Measurements from ENCODE around the gene PEX5L. TPM values are rescaled to one million over a fixed set of nuclear protein-coding genes. Genes with fewer than 3 reads are reported as not detected.

Gene PEX5L
- polyA plus RNA-seq, 1 of the 3 experiments (the other 2 are of a cell fraction), result not detected

DNA sequence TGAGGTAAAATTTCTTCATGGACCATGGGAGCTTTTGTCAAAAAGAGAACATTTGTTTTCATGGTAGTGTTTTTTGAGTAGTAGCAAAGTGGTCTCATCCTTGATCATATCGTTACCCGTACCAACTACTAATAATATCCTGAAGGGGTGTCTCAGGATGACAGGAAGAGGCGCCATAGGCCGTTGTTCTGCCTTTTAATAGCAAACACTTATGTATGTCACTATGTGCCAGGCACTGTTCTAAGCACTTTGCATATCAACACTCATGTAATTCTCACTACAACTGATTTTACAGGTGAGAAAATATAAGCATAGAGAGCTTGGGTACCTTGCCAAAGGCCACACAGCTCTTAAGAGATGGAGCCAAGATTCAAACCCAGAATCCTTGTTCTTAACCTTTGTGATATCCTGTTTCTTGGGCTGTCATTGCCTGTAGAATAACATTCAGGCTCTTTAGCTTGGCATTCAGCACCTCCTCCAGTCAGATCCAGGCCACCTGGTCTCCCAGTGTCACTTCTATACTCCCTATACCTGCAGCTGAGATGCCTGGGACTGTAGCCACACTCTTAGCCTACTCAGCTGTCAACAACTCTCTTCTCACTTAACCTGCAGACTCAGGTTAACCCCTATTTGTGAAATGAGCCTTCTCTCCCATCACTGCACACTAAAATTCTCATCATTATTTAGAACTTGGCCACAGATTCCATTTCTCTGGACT, 270.2 kb downstream of the PEX5L start:
- no peak for DNase-seq
- H3K9me3 ChIP-seq, result no peaks in the 10 kb centered on the region
- H2AFZ ChIP-seq (ENCODE audit: low read depth), result no peak overlapping the region
- H3K9ac ChIP-seq, result no peak overlapping the region
- no peaks in the 10 kb centered on the region for H3K27me3 ChIP-seq (ENCODE audit: insufficient read depth)
- H3K4me2 ChIP-seq, result no peak overlapping the region
- no peak overlapping the region for H3K27ac ChIP-seq (ENCODE audit: low read depth in 2 of 2, low read length in 1 of 2)
- peaks cover 16% of the 10 kb centered on the region for H3F3A ChIP-seq (replicated peaks; ENCODE audit: insufficient read depth)
- no peaks in the 10 kb centered on the region for H3K9me2 ChIP-seq
- POLR2A ChIA-PET, result no interaction called here
- WGBS (ENCODE audit: low lambda C conversion rate), result 94% methylated on average over 4 of the region's 4 CpGs
- H3K36me3 ChIP-seq (replicated peaks in 1 of 2; ENCODE audit: control insufficient read depth in 1 of 2, insufficient read depth in 2 of 2, low read length in 1 of 2), result peaks cover 5 to 43% of the 10 kb centered on the region in 2 experiments
- CTCF ChIA-PET, result interaction anchor here (0.7 to 3.6 kb wide), 9 partner anchors 17 to 829 kb away, joined by 3 to 25 read pairs (median 4); partner anchors contain the start of gene USP13
- H3K4me1 ChIP-seq (ENCODE audit: control insufficient read depth in 1 of 2, insufficient read depth in 2 of 2, low read depth in 1 of 2, low read length in 1 of 2), result peaks cover 20 to 46% of the 10 kb centered on the region in 2 experiments
- TF ChIP-seq, protein P1, sequence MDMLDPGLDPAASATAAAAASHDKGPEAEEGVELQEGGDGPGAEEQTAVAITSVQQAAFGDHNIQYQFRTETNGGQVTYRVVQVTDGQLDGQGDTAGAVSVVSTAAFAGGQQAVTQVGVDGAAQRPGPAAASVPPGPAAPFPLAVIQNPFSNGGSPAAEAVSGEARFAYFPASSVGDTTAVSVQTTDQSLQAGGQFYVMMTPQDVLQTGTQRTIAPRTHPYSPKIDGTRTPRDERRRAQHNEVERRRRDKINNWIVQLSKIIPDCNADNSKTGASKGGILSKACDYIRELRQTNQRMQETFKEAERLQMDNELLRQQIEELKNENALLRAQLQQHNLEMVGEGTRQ (IDR thresholded peaks at IDR 0.05; ENCODE audit: borderline replicate concordance, low read depth, low read length), result no peak
- TF ChIP-seq SMC3 (IDR thresholded peaks at IDR 0.05; ENCODE audit: low read depth, low read length), result no peak
- no peak for TF ChIP-seq FOXJ3 (CRISPR knock-in tag; IDR thresholded peaks at IDR 0.05)
- TF ChIP-seq CHD2 (IDR thresholded peaks at IDR 0.05; ENCODE audit: low read length, partially characterized antibody), result no peak
- no peak for TF ChIP-seq NFIC (IDR thresholded peaks at IDR 0.05; ENCODE audit: borderline replicate concordance)
- no peak for TF ChIP-seq EZH2phosphoT487 (IDR thresholded peaks at IDR 0.05; ENCODE audit: borderline replicate concordance, low read depth)
- TF ChIP-seq, protein P2, sequence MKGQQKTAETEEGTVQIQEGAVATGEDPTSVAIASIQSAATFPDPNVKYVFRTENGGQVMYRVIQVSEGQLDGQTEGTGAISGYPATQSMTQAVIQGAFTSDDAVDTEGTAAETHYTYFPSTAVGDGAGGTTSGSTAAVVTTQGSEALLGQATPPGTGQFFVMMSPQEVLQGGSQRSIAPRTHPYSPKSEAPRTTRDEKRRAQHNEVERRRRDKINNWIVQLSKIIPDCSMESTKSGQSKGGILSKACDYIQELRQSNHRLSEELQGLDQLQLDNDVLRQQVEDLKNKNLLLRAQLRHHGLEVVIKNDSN (IDR thresholded peaks at IDR 0.05; ENCODE audit: borderline replicate concordance, low read depth), result no peak
- no peak for TF ChIP-seq POLR2AphosphoS5 (IDR thresholded peaks at IDR 0.05; ENCODE audit: low read depth, low read length)
- no peak for TF ChIP-seq MEF2A (IDR thresholded peaks at IDR 0.05; ENCODE audit: borderline replicate concordance, low read depth)
- no peak for TF ChIP-seq RCOR1 (IDR thresholded peaks at IDR 0.05; ENCODE audit: low read length)
- no peak for TF ChIP-seq EP300 (IDR thresholded peaks at IDR 0.05; ENCODE audit: borderline replicate concordance in 1 of 2, low read depth in 1 of 2, low read length in 1 of 2)
- TF ChIP-seq SIN3A (IDR thresholded peaks at IDR 0.05; ENCODE audit: borderline replicate concordance, low read depth, low read length), result no peak
- TF ChIP-seq, protein P3, sequence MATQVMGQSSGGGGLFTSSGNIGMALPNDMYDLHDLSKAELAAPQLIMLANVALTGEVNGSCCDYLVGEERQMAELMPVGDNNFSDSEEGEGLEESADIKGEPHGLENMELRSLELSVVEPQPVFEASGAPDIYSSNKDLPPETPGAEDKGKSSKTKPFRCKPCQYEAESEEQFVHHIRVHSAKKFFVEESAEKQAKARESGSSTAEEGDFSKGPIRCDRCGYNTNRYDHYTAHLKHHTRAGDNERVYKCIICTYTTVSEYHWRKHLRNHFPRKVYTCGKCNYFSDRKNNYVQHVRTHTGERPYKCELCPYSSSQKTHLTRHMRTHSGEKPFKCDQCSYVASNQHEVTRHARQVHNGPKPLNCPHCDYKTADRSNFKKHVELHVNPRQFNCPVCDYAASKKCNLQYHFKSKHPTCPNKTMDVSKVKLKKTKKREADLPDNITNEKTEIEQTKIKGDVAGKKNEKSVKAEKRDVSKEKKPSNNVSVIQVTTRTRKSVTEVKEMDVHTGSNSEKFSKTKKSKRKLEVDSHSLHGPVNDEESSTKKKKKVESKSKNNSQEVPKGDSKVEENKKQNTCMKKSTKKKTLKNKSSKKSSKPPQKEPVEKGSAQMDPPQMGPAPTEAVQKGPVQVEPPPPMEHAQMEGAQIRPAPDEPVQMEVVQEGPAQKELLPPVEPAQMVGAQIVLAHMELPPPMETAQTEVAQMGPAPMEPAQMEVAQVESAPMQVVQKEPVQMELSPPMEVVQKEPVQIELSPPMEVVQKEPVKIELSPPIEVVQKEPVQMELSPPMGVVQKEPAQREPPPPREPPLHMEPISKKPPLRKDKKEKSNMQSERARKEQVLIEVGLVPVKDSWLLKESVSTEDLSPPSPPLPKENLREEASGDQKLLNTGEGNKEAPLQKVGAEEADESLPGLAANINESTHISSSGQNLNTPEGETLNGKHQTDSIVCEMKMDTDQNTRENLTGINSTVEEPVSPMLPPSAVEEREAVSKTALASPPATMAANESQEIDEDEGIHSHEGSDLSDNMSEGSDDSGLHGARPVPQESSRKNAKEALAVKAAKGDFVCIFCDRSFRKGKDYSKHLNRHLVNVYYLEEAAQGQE (IDR thresholded peaks at IDR 0.05; ENCODE audit: low read depth, low read length), result no peak
- no peaks in the 10 kb centered on the region for H4K20me1 ChIP-seq (ENCODE audit: insufficient read depth)
- H3K79me2 ChIP-seq (ENCODE audit: insufficient read depth), result no peaks in the 10 kb centered on the region
- H3K4me3 ChIP-seq (ENCODE audit: low read depth in 2 of 2, low read length in 1 of 2), result no peak overlapping the region

Data from SK-N-SH (cell line).